GM18868 (cell line): ENCODE results near the gene CPA3.

ENCODE experiments used
- ATAC-seq: cut with Tn5 transposase; IDR thresholded peaks from one replicate; pipeline ENCODE4 v1.9.1; 2021; ENCODE audit warnings: mild to moderate bottlenecking, moderate library complexity; ENCODE audit not compliant: unreplicated experiment

The CPA3 gene

GRCh38 chr3:148911592-148911991 is 46.5 kb downstream of the CPA3 start:
- no peak for ATAC-seq

DNA sequence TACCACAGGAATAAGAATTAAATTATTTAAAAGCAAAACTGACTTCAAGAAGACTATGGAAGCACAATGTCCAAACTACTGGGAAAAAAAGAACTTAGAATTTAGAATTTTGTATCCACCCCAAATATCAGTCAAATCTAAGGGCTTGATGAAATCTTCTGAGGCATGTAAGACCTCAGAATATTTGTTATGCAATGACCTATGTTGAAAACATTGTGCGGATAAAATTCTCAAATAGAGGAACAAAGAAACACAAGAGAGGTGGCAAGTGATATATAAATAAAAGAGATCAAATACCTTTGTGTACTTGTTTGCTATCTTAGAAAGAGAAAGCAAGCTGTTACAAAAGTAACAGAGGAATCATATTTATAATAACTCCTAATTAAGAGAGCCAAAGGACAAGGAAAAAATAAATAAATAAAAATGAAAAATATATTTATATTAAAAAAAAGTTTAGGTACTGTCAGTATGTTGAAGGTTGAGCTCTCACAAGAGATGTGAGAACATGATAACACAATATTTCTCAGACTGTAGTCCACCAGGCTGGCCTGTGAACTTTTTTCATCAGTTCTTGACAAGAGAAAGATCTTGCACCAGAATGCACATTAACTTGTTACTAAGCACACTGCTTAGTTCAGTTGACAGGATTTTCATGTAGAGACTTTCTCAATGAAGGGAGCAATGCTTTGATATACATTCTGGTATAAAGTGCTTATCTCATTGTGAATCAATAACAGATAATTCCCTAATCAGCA is 50.0 kb downstream of the CPA3 start:
- ATAC-seq, result no peak

DNA sequence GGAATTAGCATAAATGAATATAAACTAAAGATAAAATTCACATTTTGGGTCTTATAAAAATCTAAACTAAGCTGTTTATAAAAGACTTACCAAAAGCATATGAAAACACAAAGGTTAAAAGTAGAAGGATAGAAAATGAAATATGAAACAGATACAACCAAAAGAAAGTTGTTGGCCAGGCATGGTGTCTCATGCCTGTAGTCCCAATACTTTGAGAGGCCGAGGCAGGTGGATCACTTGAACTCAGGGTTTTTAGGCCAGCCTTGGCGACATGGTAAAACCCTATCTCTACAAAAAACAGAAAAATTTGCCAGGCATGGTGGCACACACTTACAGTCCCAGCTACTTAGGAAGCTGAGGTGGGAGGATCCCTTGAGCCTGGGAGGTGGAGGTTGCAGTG is 51.0 kb downstream of the CPA3 start:
- ATAC-seq, result no peak

DNA sequence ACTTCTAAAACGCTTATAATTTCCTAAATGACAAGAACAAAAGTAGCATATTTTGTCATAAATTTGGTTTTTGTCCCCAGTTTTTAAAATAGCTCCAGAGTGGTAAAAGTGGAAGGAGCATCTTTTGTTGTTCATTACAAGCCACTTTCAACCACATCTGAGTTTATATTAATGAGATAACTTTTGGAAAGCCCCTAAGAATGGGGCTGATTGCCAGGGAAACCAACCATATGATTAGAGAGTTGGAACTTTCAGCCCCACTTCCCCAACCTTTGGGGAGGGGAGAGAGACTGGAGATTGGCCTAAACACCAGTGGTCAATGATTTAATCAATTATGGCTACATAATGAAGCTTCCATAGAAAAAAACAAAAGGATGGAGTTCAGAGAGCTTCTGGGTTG is 57.4 kb downstream of the CPA3 start:
- no peak for ATAC-seq

GRCh38 chr3:148923592-148923991 is 58.5 kb downstream of the CPA3 start:
- no peak for ATAC-seq

DNA sequence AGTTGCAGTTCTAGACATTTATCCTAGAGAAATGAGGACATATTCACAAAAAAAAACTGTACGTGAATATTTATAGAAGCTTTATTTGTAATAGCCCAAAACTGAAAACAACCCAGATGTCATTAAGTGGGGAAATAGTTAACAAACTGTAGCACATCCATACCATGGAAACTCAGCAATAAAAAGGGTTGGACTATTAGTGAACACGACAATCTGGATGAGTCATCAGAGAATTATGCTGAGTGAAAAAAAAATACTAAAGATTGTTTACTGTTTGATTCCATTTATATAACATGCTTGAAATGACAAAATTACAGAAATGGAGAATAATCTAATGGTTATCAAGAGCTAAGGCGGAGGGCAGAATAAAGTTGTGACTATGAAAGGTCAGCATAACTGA is 59.5 kb downstream of the CPA3 start:
- no peak for ATAC-seq

- ATAC-seq, result no peak
Measured at GRCh38 chr3:148925845-148926244, 60.7 kb downstream of the CPA3 start.

- ATAC-seq, result no peak
Measured at GRCh38 chr3:148930752-148931151, 65.7 kb downstream of the CPA3 start.

- ATAC-seq, result no peak
Measured at GRCh38 chr3:148931574-148931973, 66.5 kb downstream of the CPA3 start.

DNA sequence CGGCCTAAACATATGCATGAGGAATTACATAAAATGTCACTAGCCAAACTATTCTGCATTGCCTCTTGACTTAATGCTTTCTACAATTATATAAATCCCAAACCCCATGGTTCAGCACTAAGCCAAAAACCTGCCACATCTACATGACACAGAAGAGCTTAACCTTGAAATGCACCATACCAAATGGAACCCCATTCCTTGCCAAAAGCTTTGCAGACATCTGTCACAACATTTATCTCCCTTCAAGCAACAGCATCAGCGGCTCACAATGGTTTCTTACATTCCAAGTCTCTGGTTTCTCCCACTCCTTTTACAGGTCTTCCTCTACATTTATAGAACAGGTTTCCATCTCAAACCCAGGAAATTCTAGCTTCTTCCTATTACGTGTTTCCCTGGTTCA is 67.9 kb downstream of the CPA3 start:
- ATAC-seq, result no peak

- ATAC-seq, result no peak
Measured at GRCh38 chr3:148937467-148938255, 72.6 kb downstream of the CPA3 start.

GRCh38 chr3:148938306-148938705 is 73.2 kb downstream of the CPA3 start:
- no peak for ATAC-seq

GRCh38 chr3:148938936-148939335 is 73.8 kb downstream of the CPA3 start:
- no peak for ATAC-seq

- ATAC-seq, result no peak
Measured at GRCh38 chr3:148940983-148941382, 75.9 kb downstream of the CPA3 start.

DNA sequence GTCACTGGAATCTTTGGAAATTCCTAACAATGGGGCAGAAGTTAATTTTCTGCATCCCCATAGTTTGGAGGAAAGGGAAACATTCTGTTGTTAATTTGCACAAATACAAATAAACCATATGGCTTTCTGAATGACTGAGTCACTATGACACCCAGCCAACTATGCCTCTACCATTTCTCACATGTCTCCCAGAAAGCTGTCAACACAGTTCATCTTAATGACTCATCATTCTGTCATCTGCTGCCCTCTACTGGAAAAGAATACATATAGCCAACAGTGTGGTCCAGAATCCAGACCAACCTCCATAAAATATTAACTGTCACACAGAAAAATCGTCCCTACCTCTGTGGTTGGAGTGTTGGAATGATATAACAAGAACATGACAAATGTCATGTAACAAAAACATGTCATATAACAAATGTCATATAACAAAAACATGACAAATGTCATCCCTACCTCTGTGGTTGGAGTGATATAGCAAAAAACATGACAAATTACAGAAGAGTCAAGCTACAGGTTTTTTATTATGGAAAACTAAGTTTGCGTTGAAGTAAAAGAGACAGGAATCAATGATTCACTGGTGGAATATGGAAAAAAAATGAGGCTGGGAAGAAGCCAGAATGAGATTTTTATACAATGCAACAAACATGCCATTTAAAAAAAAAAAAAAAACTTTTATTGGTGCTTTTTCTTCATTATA is 78.6 kb downstream of the CPA3 start:
- peak; percentile 99 for ATAC-seq

- ATAC-seq, result no peak
Measured at GRCh38 chr3:148945116-148945515, 80.0 kb downstream of the CPA3 start.
